Stomach smooth muscle (tissue), 2 donors: Measurements from ENCODE around the gene ZSCAN2.
"Not testable (repeated sequence)": the region's sequence is repeated elsewhere in the genome, so short reads cannot be mapped to it uniquely, and the experiment has no call there.

Source experiments
- H3K27ac ChIP-seq: one replicate; pipeline ENCODE4 v1.7.0; 2013; ENCODE audit warnings: mild to moderate bottlenecking, low read length, inconsistent platforms
- H3K27me3 ChIP-seq, 2 donors: one replicate each; pipeline ENCODE4 v1.7.0; 2013; ENCODE audit warnings: low read length in 2 of 2; ENCODE audit not compliant: insufficient read depth in 2 of 2, control insufficient read depth in 1 of 2
- H3K36me3 ChIP-seq, 2 donors: one replicate each; pipeline ENCODE4 v1.7.0; 2013; ENCODE audit warnings: low read length in 2 of 2; ENCODE audit not compliant: control insufficient read depth in 2 of 2, insufficient read depth in 2 of 2
- H3K4me1 ChIP-seq: one replicate; pipeline ENCODE4 v1.7.0; 2013; ENCODE audit warnings: low read length; ENCODE audit not compliant: control insufficient read depth, insufficient read depth
- H3K4me3 ChIP-seq, 2 donors: one replicate each; pipeline ENCODE4 v1.7.0; 2013; ENCODE audit warnings: low read length in 2 of 2
- H3K9ac ChIP-seq, 2 donors: one replicate each; pipeline ENCODE4 v1.7.0; 2013; ENCODE audit warnings: low read length in 2 of 2, mild to moderate bottlenecking in 1 of 2
- H3K9me3 ChIP-seq, 2 donors: one replicate each; pipeline ENCODE4 v1.7.0; 2013; ENCODE audit warnings: low read length in 2 of 2; ENCODE audit not compliant: control insufficient read depth in 2 of 2
- donor health status: healthy.
- donor health status: Pancreatic carcinoma.

ZSCAN2 gene

DNA sequence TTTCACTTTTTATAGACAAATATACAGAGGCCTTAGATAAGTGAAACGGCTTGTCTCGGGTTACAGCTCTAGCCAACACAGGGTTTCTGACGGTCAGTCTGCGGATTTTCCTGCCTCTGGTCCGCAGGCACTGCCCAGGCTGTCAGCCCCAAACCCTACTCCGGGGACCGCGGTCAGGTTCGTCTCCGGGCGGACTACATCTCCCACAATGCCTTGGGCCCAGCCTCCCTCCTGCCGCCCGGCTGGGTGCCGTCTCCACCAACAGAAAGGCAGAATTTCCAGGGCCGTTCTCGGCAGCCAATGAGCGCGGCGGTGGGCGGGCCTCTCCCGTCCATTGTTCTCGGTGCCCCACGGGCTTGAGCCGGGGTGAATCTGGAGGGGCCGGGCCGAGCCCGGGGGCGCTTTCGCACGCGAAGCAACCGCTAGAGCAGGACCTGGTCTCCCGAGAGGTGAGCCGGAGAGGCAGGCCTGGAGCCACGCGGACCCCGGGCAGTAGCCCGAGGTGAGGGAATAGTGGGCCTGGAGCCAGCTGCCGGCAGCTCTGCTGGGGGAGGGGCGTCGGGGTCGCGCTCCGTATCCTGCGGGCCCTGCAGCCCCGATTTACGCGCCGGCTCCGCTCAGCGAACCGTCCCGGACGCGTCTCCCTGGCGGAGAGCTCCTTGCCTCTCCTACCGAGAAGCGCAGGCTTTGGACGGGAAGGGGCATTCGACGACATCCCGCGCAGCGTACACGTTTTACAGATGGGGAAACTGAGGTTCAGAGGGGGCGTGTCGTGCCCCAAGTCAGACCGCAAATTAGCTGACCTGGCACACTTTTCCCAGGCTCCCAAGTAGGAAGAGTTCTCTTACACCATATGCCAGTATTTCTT lies at the start of gene ZSCAN2:
TSS of gene ZSCAN2 (plus strand) at position 323 of the 868 bp plus-strand sequence. CDS start 2,919 bp downstream, outside the sequence.
- H3K9ac ChIP-seq: peak within 1 kb of the TSS; percentile 72 to 74

GRCh38 chr15:84551624-84552023 lies 49.2 kb upstream of the ZSCAN2 start:
- not testable (repeated sequence) for H3K9ac ChIP-seq, H3K27ac ChIP-seq, H3K4me1 ChIP-seq, H3K36me3 ChIP-seq, H3K4me3 ChIP-seq, H3K27me3 ChIP-seq, H3K9me3 ChIP-seq

More for the DNA sequence above, at the start of gene ZSCAN2:
- peak within 1 kb of the TSS; percentile 31 for H3K27ac ChIP-seq
- H3K27me3 ChIP-seq: no peaks in the 10 kb centered on the region
- peaks cover 8 to 9% of the 10 kb centered on the region in 2 donors for H3K36me3 ChIP-seq
- H3K9me3 ChIP-seq: no peaks in the 10 kb centered on the region
- peaks cover 10% of the 10 kb centered on the region for H3K4me1 ChIP-seq
- peak within 1 kb of the TSS; percentile 66 to 93 for H3K4me3 ChIP-seq

DNA sequence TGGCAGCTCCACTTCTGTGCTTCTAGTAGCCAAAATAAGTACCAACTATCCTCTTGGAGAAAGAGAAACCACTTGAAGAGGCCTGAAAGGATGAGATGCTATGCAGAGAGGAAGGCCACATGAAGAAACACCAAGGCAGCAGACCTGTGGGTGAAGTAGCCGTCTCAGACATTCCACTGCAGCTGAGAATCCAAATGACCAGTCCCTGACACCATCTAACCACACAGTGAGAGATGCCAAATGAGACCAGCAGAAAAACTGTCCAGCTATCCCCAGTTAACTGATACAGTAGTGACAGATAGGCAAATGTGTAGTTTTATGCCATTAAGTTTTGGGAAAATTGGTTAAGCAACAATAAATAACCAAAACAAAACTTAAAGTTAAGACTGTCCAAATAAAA lies 47.9 kb upstream of the ZSCAN2 start:
- Histone ChIP-seq H3K9me3 (no peaks in the 10 kb centered on the region), H3K4me3 (no peak overlapping the region), H3K9ac (no peak overlapping the region), H3K4me1 (no peaks in the 10 kb centered on the region), H3K27ac (no peak overlapping the region), H3K27me3 (no peaks in the 10 kb centered on the region), H3K36me3 (peaks cover 2 to 3% of the 10 kb centered on the region in 2 donors)

- H3K9me3 ChIP-seq, H3K9ac ChIP-seq, H3K4me1 ChIP-seq, H3K36me3 ChIP-seq, H3K27me3 ChIP-seq, H3K27ac ChIP-seq, H3K4me3 ChIP-seq: not testable (repeated sequence)
Observed at GRCh38 chr15:84556690-84557089, 44.1 kb upstream of the ZSCAN2 start.

GRCh38 chr15:84568021-84568420 lies 32.8 kb upstream of the ZSCAN2 start:
- not testable (repeated sequence) for H3K36me3 ChIP-seq, H3K9ac ChIP-seq, H3K4me1 ChIP-seq, H3K9me3 ChIP-seq, H3K27me3 ChIP-seq, H3K4me3 ChIP-seq, H3K27ac ChIP-seq

- Histone ChIP-seq H3K27ac (peak overlapping the region; percentile 85), H3K36me3 (no peaks in the 10 kb centered on the region), H3K4me3 (peak overlapping the region; percentile 63 to 84), H3K9me3 (no peaks in the 10 kb centered on the region), H3K4me1 (peaks cover 6% of the 10 kb centered on the region), H3K27me3 (no peaks in the 10 kb centered on the region), H3K9ac (peak overlapping the region; percentile 81 to 87)
Observed at GRCh38 chr15:84570164-84570735, 30.6 kb upstream of the ZSCAN2 start.

DNA sequence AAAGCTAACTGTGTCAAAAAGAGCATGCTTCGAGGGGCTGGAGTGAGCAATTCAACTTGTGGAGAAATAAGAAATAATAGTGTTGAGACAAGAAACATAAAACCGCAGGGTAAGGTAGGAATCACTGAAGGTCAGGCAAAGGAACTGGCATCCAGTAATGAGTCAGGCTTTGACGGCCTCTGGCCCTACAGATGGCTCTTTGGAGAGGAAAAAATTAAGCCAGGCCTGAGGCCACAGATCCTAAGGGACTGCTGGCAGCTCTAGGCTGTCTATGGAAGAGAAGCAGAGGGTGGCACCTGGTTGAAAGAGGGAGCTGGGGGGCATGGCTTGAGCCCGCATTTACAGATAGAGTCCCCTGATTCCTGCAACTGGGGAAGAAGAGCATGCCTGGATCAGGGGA lies 28.6 kb upstream of the ZSCAN2 start:
- H3K27ac ChIP-seq: no peak overlapping the region
- no peaks in the 10 kb centered on the region for H3K9me3 ChIP-seq
- no peak overlapping the region for H3K9ac ChIP-seq
- no peaks in the 10 kb centered on the region for H3K27me3 ChIP-seq
- no peaks in the 10 kb centered on the region for H3K36me3 ChIP-seq
- no peak overlapping the region for H3K4me3 ChIP-seq
- peaks cover 6% of the 10 kb centered on the region for H3K4me1 ChIP-seq

DNA sequence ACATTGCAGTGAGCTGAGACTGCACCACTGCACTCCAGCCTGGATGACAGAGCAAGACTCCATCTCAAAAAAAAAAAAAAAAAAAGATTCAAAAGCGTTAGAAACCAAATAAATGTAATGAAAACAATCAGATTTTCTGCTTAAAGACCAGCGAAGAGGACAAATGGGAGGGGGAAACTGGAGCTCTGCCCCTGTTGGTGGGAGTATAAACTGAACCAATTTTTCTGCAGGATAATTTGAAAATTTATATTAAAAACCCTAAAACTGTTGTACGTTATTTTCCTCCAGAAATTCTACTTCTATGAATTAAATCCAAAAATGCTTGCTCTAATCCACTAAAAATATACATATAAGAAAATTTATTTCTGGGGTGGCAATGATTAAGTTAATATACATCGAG lies 25.3 kb upstream of the ZSCAN2 start:
- H3K4me3 ChIP-seq: no peak overlapping the region
- peaks cover 4% of the 10 kb centered on the region for H3K4me1 ChIP-seq
- no peaks in the 10 kb centered on the region for H3K36me3 ChIP-seq
- no peaks in the 10 kb centered on the region for H3K27me3 ChIP-seq
- no peak overlapping the region for H3K9ac ChIP-seq
- no peak overlapping the region for H3K27ac ChIP-seq
- H3K9me3 ChIP-seq: no peaks in the 10 kb centered on the region

DNA sequence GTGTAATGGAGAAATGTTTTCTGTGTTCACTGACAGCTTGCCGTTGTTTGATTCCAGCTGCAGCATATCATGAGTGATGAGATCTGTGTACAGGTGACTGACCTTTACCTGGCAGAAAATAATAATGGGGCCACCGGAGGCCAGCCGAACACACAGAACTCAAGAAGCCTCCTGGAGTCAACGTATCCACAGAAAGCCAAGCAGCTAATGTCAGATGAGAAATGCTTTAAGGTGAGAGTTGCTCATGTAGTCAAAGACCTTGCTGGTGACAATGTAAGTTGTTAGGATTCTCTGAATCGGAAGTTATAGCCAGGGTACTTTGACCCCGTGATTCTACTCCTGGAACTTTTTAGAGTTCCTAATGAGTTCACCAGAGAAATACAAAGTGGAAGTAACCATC lies 22.9 kb upstream of the ZSCAN2 start:
- not testable (repeated sequence) for H3K9ac ChIP-seq, H3K36me3 ChIP-seq, H3K4me1 ChIP-seq, H3K27me3 ChIP-seq, H3K9me3 ChIP-seq, H3K4me3 ChIP-seq, H3K27ac ChIP-seq

- H3K36me3 ChIP-seq, H3K9ac ChIP-seq, H3K4me3 ChIP-seq, H3K9me3 ChIP-seq, H3K4me1 ChIP-seq, H3K27me3 ChIP-seq, H3K27ac ChIP-seq: not testable (repeated sequence)
Observed at GRCh38 chr15:84579261-84579721, 21.5 kb upstream of the ZSCAN2 start.
